Right hindlimb (tissue), 1 donor: ENCODE results near the gene ST6GAL1.
A peak's percentile ranks its signal among the peaks of the same experiment; 100 is the strongest.
"Not testable (repeated sequence)": the region's sequence is repeated elsewhere in the genome, so short reads cannot be mapped to it uniquely, and the experiment has no call there.

Experiments
- DNase-seq: peaks from one replicate; pipeline ENCODE4 v3.0.0-alpha.2; 2018

The ST6GAL1 gene

GRCh38 chr3:187025656-187026316 is 95.5 kb downstream of the ST6GAL1 start:
- DNase-seq: no peak

- no peak for DNase-seq
These were observed 96.0 kb downstream of the ST6GAL1 start for GRCh38 chr3:187026317-187026670.

GRCh38 chr3:187027531-187028278 is 97.4 kb downstream of the ST6GAL1 start:
- DNase-seq: no peak

- no peak for DNase-seq
These were observed 101.6 kb downstream of the ST6GAL1 start for GRCh38 chr3:187031934-187032333.

GRCh38 chr3:187036394-187036793 is 106.1 kb downstream of the ST6GAL1 start:
- DNase-seq: no peak

- DNase-seq: no peak
These were observed 108.9 kb downstream of the ST6GAL1 start for GRCh38 chr3:187039100-187039722.

GRCh38 chr3:187039723-187040414 is 109.5 kb downstream of the ST6GAL1 start:
- DNase-seq: no peak

- no peak for DNase-seq
These were observed 110.4 kb downstream of the ST6GAL1 start for GRCh38 chr3:187040516-187041361.

GRCh38 chr3:187041362-187042307 is 111.3 kb downstream of the ST6GAL1 start:
- no peak for DNase-seq

GRCh38 chr3:187042346-187042745 is 112.0 kb downstream of the ST6GAL1 start:
- DNase-seq: no peak

GRCh38 chr3:187042874-187043458 is 112.6 kb downstream of the ST6GAL1 start:
- no peak for DNase-seq

- peak; percentile 34 for DNase-seq
These were observed 113.9 kb downstream of the ST6GAL1 start for GRCh38 chr3:187044206-187044605.

GRCh38 chr3:187044867-187045552 is 114.7 kb downstream of the ST6GAL1 start:
- peak; percentile 30 for DNase-seq

GRCh38 chr3:187046033-187046432 is 115.7 kb downstream of the ST6GAL1 start:
- DNase-seq: no peak

- DNase-seq: no peak
These were observed 119.3 kb downstream of the ST6GAL1 start for GRCh38 chr3:187049462-187050101.

GRCh38 chr3:187051066-187051465 is 120.7 kb downstream of the ST6GAL1 start:
- no peak for DNase-seq

GRCh38 chr3:187051724-187052366 is 121.5 kb downstream of the ST6GAL1 start:
- DNase-seq: no peak

GRCh38 chr3:187052427-187052826 is 122.1 kb downstream of the ST6GAL1 start:
- DNase-seq: not testable (repeated sequence)

- not testable (repeated sequence) for DNase-seq
These were observed 124.1 kb downstream of the ST6GAL1 start for GRCh38 chr3:187054433-187054832.
